SK-N-DZ (cell line): ENCODE results near the gene CYB561.

Source experiments
- DNase-seq: peaks from one replicate; pipeline ENCODE4 v3.0.0-alpha.2; 2015; ENCODE audit warnings: low spot score

The CYB561 gene

DNA sequence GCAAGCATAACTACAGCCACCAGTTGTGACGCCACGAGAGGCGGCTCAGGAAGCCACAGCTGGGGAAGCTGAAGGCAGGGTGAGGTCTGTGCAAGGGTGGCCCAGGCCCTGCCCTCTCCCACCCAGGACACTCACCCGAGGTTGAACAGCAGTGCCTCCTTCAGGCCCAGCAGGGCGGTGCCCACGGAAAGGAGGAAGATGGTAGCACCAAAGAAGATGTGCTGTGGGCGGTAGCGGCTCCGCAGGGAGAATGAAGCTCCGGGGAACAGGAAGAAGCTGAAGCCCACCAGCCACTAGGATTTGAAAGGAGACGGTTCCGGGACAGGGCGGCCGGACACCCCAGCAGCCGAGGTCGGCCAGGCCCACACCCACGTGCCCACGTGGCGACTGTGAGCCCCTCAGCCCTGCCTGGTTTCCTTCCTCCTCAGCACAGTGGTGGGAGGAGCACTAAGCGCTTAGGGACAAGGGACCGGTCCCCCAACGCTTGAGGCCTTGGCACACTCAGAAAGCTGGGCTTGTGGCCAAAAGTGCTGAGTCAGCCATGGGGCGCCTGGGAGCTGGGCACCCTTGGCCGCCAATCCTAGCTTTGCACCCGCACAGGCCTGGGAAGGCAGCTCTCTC is 11.0 kb downstream of the CYB561 start:
- DNase-seq = no peak

DNA sequence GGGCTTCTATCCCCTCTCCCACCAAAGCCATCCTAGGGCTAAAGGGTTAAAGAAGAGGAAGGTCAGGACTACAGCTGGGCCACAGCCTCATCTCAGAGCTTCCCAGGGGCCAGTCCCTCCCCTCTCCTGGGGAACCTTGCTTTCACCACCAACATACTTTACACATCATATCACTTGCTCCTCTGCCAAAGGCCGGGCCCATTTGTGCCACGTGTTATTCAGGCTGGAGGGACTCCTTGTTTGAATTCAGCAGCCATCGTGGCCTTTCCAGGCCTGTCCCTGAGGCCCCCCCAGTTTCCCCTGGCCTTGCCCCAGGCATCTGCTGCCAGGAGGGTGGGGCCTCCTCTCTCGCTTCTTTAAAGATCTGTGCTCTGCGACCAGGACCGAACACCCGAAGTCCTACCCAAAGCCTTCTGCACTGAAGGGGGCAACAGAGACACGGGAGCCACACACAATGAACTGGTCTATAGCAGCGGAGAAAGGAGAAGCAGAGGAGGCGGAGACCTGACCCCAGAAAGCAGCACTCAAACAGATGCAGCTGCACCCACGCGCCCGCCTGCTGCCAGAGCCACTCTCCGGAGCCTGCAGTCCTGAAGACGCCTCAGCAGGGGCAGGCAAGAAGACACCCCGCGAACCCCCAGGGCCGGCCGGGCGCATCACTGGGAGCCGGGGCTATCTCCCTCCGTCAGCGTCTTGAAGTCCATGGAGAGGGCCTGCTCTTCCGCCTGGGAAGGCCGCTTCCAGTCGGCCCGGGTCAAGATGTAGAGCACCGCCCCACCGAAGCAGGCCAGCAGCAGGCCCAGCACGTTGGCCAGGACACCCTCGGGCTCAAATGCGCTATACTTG is 12.1 kb downstream of the CYB561 start:
- peak; percentile 78 for DNase-seq

DNA sequence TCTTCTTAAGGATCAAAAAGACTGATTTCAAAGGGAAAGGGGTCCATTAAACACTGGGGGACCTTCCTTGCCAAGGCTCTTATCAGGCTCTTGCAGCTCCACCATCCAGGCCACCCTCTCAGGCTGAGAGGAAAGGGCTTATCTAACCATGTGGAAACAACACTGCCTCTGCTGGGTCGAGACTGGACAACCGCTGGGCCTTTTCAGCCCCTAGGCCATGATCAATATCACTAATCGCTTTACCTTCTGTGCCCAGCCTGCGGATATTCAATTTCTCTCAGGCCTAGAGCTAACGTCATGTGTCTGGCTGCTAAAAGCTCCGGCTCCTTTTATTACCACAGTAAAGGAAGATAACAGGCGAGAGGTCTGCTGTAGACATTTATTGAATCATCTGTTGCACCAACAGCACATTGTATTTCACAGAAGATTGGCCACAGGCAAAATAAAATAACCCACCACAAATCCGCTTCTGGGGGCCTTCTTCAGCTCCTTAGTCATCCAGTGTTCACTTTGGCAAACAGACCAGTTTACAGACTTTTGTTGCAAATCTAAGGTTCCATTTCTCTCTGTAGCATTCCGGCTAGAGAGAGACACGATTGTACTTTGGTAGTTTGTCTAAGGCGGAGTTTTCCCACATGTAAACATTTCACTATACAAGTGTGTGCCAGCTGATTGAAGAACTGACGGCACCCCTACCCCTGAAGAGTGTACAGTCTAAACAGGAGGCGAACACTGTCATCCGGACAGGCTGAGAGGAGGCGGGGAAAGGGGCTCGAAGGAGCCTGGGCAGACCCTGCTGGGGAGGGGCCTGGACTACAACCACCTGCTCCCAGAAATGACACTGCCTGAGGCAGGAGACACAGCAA is 13.9 kb downstream of the CYB561 start:
- peak; percentile 91 for DNase-seq

DNA sequence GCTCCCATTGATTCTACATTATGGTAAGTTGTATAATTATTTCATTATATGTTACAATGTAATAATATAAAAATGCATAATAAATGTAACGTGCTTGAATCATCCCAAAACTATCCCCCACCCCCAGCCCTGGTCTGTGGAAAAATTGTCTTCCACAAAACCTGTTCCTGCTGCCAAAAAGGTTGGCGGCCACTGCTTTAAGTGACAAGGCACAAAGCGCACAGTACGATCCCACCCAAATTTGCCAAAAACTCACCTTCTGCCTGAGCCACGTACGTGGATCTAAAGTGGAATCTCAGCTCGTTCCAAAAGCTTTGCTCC is 14.5 kb downstream of the CYB561 start:
- no peak for DNase-seq

DNA sequence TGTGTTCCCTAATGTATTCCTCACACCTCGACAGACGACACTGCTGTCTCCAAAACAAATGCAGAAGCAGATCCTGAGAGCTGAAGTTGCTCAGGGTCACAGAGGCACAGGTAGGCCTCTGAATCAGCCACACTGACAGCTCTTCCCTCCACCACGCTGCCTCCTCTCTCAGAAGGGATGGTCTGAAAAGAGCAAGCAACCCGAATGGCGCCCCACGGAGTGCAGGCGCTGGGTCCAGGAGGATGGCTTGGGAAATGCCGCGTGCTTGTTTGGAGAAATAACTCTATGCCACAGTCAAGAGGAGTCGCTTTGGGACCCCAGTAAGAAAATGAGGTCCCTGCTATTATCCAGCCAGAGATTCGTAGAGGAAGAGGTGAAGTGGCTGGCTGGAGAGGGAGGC is 15.9 kb downstream of the CYB561 start:
- DNase-seq = no peak

DNA sequence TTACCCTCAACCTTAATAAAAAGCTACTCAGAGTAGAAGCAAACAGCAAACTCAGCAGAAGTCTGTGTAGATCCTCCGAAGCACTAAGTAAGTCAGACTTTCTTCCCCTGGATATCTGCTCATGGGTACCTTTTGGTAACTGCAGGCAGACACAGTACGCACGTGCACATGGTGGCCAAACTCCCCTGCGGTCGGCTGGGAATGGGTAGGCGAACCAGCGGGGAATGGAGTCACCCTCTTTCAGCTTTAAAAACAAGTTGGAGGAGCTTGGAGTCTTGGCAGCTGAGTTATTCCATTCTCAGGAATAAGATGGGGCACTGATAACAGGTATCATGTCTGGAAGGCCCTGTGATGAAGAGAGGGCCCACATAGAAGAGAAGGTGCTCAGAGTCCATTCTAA is 16.3 kb downstream of the CYB561 start:
- DNase-seq = no peak

DNA sequence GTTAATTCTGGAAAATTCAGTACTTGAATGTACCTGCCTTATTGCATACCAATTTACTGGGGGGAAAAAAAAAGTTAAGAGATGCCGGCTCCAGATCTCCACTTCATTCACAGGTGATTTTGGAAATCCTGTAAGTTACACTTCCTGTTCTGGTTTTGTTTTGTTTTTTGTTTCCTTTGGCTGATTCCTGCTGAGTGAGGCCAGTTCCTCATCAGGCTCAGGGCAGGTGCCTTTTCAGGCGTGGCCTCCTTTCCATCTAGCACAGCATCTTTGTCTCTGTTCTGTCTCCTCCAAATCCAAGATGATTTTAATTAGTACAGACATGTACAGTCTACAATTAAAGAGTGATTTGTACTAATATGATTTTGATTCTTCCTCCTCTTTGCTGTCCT is 19.2 kb downstream of the CYB561 start:
- DNase-seq = no peak

DNA sequence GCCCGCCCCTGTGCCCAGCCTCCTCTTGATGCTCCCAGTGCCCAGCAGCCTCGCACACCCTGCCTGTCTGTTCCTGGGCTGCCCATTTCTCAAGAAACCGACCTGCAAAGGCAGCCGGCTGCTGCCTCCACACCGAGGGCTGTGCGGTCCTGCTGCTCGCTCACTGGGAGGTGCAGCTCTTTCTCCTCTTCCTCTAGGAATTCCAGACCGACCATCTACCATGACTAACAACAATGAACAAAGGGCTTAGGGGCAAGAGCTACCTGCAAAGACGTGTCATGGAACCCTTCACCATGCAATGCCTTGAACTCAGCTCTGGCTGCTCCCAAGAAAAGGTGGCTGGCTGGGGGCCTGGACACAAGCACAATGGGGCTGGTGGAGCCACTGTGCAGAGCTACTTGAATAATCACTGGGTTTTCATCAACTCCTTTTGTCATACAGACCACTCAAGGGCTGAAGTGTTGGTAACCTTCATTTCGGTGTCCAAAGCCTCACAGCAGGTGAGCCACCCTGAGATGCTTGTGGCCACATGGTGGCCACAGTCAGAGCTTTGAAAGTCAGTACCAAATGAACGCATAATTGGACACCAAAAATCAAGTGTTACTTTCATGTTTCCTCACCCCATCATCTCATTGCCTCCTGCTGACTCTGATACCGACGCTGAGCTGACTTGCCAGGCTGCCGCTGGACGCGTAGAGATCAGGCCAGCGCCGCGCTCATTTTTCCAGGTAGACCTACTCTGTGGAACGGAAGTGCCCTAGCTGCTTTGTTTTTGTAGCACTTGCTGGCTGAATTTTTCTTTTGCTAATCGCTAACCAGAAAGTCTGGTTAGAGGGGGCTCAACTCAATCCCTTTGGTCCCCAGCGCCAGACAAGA is 19.8 kb downstream of the CYB561 start:
- DNase-seq = no peak

DNA sequence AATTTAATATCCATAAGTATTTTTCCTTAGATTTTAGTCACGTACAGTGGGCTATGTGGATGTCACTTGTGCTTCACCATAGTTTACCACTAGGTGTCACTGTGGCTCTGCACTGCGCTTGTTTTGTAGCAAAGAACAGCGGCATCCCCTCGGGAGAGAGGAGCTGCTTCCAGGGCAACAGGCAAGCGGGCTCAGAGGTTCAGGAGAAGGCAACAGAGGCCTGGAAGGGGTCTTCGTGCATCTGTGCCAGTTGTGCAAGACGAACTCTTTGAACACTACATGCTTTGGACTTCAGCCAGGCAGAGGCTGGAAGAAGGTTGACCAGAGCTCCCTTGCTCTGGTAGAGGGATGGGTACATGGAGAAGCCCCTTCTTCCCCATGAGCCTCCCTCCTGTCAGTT is 20.6 kb downstream of the CYB561 start:
- peak; percentile 90 for DNase-seq

DNA sequence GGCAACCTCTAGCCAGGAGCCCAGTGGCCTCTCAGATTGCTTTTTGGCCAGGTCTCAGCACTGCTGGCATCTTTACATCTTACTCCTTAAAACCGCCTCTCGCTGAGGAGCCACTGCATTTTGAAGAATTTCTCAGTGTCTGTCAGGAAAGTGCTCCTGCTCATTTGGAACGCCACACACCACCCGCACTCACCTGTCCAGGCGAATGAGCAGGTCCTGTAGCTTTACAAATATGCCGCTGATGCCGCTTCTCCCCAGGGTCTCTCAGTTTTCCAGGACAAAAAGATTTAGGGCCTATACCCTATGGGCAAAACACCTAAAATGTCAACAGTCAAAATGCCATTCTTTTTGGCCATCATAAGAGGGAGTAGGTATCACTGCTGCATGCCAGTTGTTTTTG is 22.1 kb downstream of the CYB561 start:
- no peak for DNase-seq

DNA sequence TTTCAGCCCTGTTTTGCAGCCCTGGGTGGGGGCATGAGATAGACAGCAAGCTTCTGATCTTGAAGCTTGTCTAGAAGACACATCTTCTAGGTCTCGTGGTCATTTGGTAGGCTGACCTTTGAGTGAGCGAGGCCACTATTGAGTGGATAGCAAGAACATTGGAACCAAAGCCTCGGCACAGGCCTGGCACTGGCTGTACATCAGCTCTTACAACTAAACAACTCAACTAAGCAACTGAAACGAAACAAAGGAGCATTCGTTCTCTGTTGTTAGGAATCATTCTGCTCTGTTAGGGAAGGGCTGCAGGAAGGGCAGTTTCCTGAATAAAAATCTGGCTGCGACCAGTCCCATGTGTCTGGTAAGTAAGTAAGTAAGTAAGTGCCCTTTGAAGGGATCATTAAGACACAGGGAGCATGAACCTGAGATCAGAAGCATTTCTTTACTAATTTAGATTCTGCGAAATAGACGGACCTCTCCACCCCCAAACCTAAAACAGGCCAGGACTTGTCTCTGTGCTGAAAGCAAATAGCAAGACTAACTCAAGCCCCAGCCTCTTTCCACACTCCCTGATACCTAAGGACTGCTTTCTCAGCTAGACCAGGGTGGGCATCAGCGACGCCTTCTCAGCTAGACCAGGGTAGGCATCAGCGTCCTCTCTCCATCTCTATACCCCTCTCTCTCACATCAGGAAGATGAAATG is 22.7 kb downstream of the CYB561 start:
- no peak for DNase-seq

DNA sequence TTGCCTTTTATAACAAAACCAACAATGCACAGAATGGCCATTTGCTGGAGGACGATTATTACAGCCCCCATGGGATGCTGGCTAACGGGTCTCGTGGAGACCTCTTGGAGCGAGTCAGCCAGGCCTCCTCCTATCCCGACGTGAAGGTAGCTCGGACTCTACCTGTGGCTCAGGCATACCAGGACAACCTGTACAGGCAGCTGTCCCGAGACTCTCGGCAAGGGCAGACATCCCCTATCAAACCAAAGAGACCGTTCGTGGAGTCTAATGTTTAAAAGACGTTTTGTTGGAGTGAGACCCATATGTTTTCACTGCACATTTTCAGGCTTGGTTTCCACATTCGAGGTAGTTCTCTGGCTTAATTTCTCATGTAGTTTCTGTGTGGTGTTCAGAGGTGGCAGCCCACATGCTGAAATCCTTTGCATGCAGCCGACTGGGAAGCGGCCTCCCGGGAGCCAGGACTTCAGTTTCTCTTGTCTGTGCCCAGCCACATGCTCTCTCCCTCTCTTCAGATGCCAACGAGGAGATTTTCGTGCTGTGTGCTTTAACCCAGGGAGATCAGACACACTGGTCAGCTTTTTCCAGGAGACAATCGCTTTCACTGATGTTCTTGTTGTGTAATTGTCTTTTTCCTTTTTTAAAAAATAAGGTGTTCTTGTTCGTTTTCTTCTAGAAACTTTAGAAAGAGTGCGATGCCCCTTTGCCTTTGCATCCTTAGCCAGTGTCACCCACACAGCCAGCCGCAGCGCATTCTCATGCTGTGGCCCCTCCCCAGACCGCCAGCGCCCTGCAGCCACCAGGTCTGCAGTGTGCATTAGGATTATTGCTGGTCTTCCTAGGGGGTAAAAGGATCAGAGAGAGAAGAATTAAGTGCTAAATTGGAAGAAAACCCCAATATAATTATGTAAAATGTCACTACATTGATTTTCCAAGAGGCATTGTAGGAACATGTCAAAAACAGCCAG is 24.1 kb downstream of the CYB561 start:
- DNase-seq = no peak

DNA sequence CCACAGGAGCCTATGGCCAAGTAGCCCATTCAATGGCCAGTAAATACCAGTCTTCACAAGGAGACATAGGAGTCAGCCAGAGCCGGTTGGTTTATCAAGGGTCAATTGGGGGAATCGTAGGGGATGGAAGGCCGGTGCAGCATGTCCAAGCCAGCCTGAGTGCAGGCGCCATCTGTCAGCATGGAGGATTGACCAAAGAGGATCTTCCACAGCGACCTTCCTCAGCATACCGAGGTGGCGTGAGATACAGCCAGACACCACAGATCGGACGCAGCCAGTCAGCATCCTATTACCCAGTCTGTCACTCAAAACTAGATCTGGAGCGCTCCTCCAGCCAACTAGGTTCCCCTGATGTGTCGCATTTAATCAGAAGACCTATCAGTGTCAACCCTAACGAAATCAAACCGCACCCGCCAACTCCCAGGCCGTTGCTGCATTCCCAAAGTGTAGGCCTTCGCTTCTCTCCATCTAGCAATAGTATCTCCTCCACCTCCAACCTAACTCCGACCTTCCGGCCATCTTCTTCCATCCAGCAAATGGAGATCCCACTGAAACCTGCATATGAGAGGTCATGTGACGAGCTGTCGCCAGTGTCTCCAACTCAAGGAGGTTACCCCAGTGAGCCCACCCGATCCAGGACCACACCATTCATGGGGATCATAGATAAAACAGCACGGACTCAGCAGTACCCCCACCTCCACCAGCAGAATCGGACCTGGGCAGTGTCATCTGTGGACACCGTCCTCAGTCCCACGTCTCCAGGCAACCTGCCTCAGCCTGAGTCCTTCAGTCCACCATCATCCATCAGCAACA is 25.0 kb downstream of the CYB561 start:
- no peak for DNase-seq

DNA sequence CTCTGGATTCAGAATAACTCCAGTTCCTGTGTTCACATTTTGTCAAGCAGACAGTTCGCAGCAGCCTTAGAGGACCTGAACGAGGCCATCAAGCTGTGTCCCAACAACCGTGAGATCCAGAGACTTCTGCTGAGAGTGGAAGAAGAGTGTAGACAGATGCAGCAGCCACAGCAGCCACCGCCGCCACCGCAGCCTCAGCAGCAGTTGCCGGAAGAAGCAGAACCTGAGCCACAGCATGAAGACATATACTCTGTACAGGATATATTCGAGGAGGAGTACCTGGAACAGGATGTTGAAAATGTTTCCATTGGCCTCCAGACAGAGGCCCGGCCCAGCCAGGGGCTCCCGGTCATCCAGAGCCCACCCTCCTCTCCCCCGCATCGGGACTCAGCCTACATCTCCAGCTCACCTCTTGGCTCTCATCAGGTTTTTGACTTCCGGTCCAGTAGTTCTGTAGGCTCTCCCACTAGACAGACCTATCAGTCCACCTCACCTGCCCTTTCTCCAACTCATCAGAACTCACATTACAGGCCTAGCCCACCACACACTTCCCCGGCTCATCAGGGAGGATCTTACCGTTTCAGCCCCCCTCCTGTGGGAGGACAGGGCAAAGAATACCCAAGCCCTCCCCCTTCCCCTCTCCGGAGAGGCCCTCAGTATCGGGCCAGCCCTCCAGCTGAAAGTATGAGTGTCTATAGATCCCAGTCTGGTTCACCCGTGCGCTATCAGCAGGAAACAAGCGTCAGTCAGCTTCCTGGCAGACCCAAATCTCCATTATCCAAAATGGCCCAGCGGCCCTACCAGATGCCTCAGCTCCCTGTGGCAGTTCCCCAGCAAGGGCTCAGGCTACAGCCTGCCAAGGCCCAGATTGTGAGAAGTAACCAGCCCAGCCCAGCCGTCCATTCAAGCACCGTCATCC is 25.9 kb downstream of the CYB561 start:
- DNase-seq = no peak

DNA sequence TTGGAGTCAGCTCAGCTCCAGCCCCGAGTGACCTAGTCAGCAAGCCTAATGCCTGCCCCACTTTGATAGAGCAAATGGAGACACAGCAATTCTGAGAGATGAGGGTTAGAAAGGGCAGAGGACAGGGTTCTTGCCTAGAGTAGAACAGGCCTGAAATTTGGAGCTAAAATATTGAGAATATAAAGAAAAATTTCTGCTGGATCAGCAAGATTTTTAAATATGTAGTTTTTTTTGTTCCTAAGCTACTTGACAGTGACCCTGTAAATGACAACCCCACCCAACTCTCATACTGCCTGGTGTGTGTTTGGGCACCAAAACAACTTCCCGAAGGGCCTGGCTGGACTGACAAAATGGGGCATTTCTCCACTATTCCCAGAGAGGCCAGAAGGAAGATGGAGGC is 26.7 kb downstream of the CYB561 start:
- DNase-seq = no peak

DNA sequence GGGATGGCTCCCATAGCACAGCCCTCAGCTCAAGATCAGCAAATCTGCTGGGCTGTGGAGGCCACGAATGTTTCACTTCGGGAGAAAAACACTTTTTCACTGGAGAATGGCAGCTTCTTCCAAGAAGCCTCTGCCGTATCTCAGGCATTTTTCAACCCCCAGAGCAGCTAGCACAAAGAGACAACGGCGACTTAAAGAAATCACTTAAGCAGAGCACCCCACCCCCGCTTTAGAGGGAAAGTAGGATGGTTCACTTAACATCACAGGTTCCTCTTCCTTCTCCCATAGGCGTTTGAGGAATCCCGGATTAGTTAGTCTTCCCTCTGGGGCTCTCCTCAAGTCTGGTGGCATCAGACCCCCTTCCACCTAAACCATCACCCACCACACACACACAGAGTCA is 27.6 kb downstream of the CYB561 start:
- no peak for DNase-seq

DNA sequence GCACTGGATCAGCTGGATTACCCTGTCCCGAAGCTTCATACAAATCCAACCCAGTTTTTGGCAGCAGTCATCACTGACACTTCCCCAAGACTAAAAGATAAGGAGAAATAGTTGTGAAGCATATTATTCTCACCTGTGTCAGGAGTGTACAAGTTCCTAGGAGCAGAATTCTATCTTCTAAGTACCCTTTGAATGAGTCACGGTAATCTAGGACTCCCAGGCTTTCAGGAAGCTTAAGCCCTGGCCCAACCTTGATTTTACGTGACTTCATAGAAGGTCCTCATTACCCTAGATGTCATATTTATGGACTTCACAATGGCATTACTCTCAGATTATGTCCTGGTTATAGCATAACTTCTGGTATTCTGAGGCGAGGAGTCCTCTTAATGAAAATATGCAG is 31.9 kb downstream of the CYB561 start:
- DNase-seq = no peak

DNA sequence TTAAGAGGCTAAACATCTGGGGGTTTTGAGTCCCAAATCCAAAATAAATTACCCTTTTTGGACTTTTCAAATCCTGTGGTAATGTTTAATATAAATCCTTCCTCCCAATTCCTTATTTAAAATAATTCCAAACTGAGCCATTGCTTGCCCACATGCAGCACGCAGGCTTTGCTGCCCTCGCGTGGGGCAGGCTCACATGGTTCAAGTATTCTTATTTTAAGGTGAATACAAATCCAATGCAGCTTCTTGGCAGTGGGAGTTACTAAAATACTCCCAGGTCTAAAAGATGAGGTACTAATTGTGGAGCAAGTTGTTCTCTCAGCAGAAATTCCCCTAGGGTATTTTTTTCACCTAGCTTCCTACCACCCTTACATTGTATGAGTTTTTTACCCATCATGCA is 33.0 kb downstream of the CYB561 start:
- no peak for DNase-seq
